CD14-positive monocyte (primary cell): ENCODE results near the gene GMFB. TPM values are rescaled to one million over a fixed set of nuclear protein-coding genes. Genes with fewer than 3 reads are reported as not detected.

Experiments
- DNase-seq, 3 donors: peaks; one replicate each; pipeline ENCODE4 v3.0.0-alpha.2; 2011 to 2022
- H2AFZ ChIP-seq: 2 replicates; pipeline ENCODE4 v1.6.0; 2012; ENCODE audit warnings: mild to moderate bottlenecking, low read depth, low read length, inconsistent platforms; ENCODE audit not compliant: insufficient read depth, poor library complexity, severe bottlenecking
- H3K27ac ChIP-seq, 2 donors: 1 replicate in 1 of 2; 2 replicates in 1 of 2; pipeline ENCODE4 v1.5.1; 2012 to 2013; ENCODE audit warnings: low read length in 2 of 2, control low read depth in 1 of 2, inconsistent platforms in 1 of 2, low read depth in 1 of 2, mild to moderate bottlenecking in 1 of 2
- H3K27me3 ChIP-seq, 2 donors: one replicate each; pipeline versions ENCODE4 v1.6.0 to v1.6.1; 2011 to 2013; ENCODE audit warnings: low read length in 2 of 2; ENCODE audit not compliant: control insufficient read depth in 2 of 2, insufficient read depth in 2 of 2
- H3K36me3 ChIP-seq, 2 donors: replicated peaks in 1 of 2; 1 replicate in 1 of 2; 2 replicates in 1 of 2; pipeline versions ENCODE4 v1.5.1 to v1.6.1; 2012 to 2013; ENCODE audit warnings: low read length in 2 of 2, control low read depth in 1 of 2, inconsistent platforms in 1 of 2, mild to moderate bottlenecking in 1 of 2; ENCODE audit not compliant: insufficient read depth in 2 of 2, control insufficient read depth in 1 of 2
- H3K4me1 ChIP-seq, 2 donors: 1 replicate in 1 of 2; 2 replicates in 1 of 2; pipeline versions ENCODE4 v1.5.1 to v1.6.1; 2012 to 2013; ENCODE audit warnings: low read length in 2 of 2, control low read depth in 1 of 2, inconsistent platforms in 1 of 2, mild to moderate bottlenecking in 1 of 2, moderate library complexity in 1 of 2; ENCODE audit not compliant: insufficient read depth in 2 of 2, control insufficient read depth in 1 of 2
- H3K4me2 ChIP-seq: replicated peaks from 2 replicates; pipeline ENCODE3; 2012; ENCODE audit warnings: low read length, moderate library complexity, mild to moderate bottlenecking; ENCODE audit not compliant: poor library complexity, severe bottlenecking; ENCODE audit errors: extremely low read depth
- H3K4me3 ChIP-seq, 3 experiments: fragments of 200-600 bp in 1 of 3; sonication (generic) in 1 of 3; replicated peaks in 1 of 3; 1 replicate in 2 of 3; 2 replicates in 1 of 3; pipeline ENCODE4 v1.5.1; 2011 to 2013; ENCODE audit warnings: low read length in 3 of 3, mild to moderate bottlenecking in 3 of 3, control low read depth in 2 of 3, low read depth in 2 of 3, inconsistent platforms in 1 of 3, moderate library complexity in 1 of 3
- H3K79me2 ChIP-seq: 2 replicates; pipeline ENCODE4 v1.6.0; 2012; ENCODE audit warnings: mild to moderate bottlenecking, control low read depth, inconsistent platforms, low read length, moderate library complexity; ENCODE audit not compliant: insufficient read depth
- H3K9ac ChIP-seq: 2 replicates; pipeline ENCODE4 v1.6.0; 2017; ENCODE audit warnings: low read length, mild to moderate bottlenecking; ENCODE audit not compliant: insufficient read depth, poor library complexity, severe bottlenecking
- H3K9me3 ChIP-seq, 2 donors: replicated peaks in 1 of 2; 1 replicate in 1 of 2; 2 replicates in 1 of 2; pipeline versions ENCODE4 v1.5.1 to v1.6.1; 2012 to 2013; ENCODE audit warnings: low read length in 2 of 2, control low read depth in 1 of 2; ENCODE audit not compliant: control insufficient read depth in 1 of 2, insufficient read depth in 1 of 2
- H4K20me1 ChIP-seq: 2 replicates; pipeline ENCODE4 v1.6.0; 2012; ENCODE audit warnings: mild to moderate bottlenecking, low read length, control low read depth, moderate library complexity; ENCODE audit not compliant: insufficient read depth
- H3K27ac Mint-ChIP-seq, 7 donors: one replicate each; pipeline ENCODE4 v1.8.0; 2020; ENCODE audit warnings: mild to moderate bottlenecking in 7 of 7, mixed read lengths in 7 of 7, moderate library complexity in 6 of 7, inconsistent platforms in 2 of 7
- H3K27me3 Mint-ChIP-seq, 3 donors: one replicate each; pipeline ENCODE4 v1.8.0; 2021 to 2022; ENCODE audit warnings: low read depth in 3 of 3, mild to moderate bottlenecking in 3 of 3, mixed read lengths in 3 of 3, moderate library complexity in 3 of 3, inconsistent platforms in 1 of 3
- H3K36me3 Mint-ChIP-seq, 2 donors: one replicate each; pipeline ENCODE4 v1.8.0; 2020; ENCODE audit warnings: mixed read lengths in 2 of 2, inconsistent platforms in 1 of 2, mild to moderate bottlenecking in 1 of 2
- H3K4me1 Mint-ChIP-seq: one replicate; pipeline ENCODE4 v1.8.0; 2020; ENCODE audit warnings: mild to moderate bottlenecking, mixed read lengths
- H3K4me3 Mint-ChIP-seq, 2 donors: one replicate each; pipeline ENCODE4 v1.8.0; 2020; ENCODE audit warnings: mild to moderate bottlenecking in 2 of 2, mixed read lengths in 2 of 2, moderate library complexity in 1 of 2
- H3K9me3 Mint-ChIP-seq, 7 donors: one replicate each; pipeline ENCODE4 v1.8.0; 2020 to 2022; ENCODE audit warnings: mixed read lengths in 7 of 7, mild to moderate bottlenecking in 6 of 7, moderate library complexity in 6 of 7, inconsistent platforms in 2 of 7
- WGBS: methylation state at CpG from one replicate; pipeline ENCODE4 v1.1.5; 2013; ENCODE audit warnings: missing lambda C conversion rate; ENCODE audit not compliant: insufficient coverage; 5-methylcytosine and 5-hydroxymethylcytosine counted together
- intact Hi-C, 2 donors: fragments of 100-400 bp; cut with micrococcal nuclease; formaldehyde crosslinking; loops; one replicate each; pipeline versions ENCODE4 v1.15.0 to v1.15.1; 2023
- polyA plus RNA-seq, 3 donors: library from polyadenylated mRNA; depleted of rRNA in 1 of 3; unstranded in 2 of 3; stranded (reverse) in 1 of 3; fragments of 300-500 nt in 2 of 3; fragments of >200 nt in 1 of 3; fragmentation: Illumina TruSeq in 2 of 3; gene quantifications; 1 replicate in 2 of 3; 2 replicates in 1 of 3; pipeline ENCODE4 v1.2.3, GENCODE V29; 2012 to 2021
- TF ChIP-seq, protein P1 (sequence below): fragments of 200-600 bp; IDR thresholded peaks from one replicate; pipeline ENCODE4 v1.8.0; 2022; ENCODE audit warnings: antibody characterized with exemption, mild to moderate bottlenecking

The GMFB gene
- polyA plus RNA-seq, 3 donors: 10.8 to 41.1 (median 26.1) TPM

DNA sequence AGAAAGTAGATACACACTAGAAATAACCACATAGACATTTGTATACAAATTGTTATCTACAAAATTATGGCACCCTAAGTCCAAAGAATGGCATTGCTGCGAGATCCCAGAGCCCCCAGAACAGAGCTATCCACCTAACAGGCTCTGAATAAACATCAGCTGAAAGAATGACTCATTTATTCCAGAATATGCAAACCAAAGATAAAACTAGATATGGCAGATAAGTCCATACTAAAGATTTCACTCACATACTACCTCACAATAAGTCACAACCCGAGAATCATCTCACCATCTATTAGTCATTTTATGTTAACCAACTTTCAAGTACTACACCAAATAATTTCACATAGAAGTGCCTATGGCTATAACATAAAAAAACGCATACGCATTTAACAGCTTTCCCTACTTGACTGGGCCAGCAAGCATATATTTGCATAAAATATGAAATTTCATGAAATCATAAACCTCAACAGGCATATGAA lies 53.2 kb downstream of the GMFB start:
- intact Hi-C loops: no loop called here
- Histone ChIP-seq H3K27me3 (no peaks in the 10 kb centered on the region), H3K9me3 (no peaks in the 10 kb centered on the region), H3K4me2 (no peak overlapping the region), H2AFZ (no peak overlapping the region), H3K4me1 (peaks cover 11 to 25% of the 10 kb centered on the region in 2 donors), H3K4me3 (no peak overlapping the region), H3K27ac (peak overlapping the region in 1 of 2 donors; percentile 40), H3K36me3 (peaks cover 27 to 40% of the 10 kb centered on the region in 2 donors), H3K9ac (no peak overlapping the region), H4K20me1 (peaks cover 46% of the 10 kb centered on the region), H3K79me2 (peaks cover 94% of the 10 kb centered on the region)
- Mint-ChIP-seq H3K4me1 (peaks cover 44% of the 10 kb centered on the region), H3K9me3 (no peaks in the 10 kb centered on the region), H3K36me3 (peaks cover 30 to 50% of the 10 kb centered on the region in 2 donors), H3K27me3 (no peaks in the 10 kb centered on the region), H3K4me3 (no peak overlapping the region), H3K27ac (peak overlapping the region in 2 of 7 donors; percentile 22 to 55)
- TF ChIP-seq, protein P1, sequence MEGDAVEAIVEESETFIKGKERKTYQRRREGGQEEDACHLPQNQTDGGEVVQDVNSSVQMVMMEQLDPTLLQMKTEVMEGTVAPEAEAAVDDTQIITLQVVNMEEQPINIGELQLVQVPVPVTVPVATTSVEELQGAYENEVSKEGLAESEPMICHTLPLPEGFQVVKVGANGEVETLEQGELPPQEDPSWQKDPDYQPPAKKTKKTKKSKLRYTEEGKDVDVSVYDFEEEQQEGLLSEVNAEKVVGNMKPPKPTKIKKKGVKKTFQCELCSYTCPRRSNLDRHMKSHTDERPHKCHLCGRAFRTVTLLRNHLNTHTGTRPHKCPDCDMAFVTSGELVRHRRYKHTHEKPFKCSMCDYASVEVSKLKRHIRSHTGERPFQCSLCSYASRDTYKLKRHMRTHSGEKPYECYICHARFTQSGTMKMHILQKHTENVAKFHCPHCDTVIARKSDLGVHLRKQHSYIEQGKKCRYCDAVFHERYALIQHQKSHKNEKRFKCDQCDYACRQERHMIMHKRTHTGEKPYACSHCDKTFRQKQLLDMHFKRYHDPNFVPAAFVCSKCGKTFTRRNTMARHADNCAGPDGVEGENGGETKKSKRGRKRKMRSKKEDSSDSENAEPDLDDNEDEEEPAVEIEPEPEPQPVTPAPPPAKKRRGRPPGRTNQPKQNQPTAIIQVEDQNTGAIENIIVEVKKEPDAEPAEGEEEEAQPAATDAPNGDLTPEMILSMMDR: no peak
- WGBS: 93% methylated on average over 2 of the region's 4 CpGs
- DNase-seq: no peak

- no peak overlapping the region for H3K27ac ChIP-seq
- peaks cover 74 to 94% of the 10 kb centered on the region in 2 donors for H3K36me3 ChIP-seq
- peaks cover 6% of the 10 kb centered on the region for H4K20me1 ChIP-seq
- H3K4me1 ChIP-seq: no peaks in the 10 kb centered on the region
- no peak overlapping the region for H3K4me2 ChIP-seq
- H3K9ac ChIP-seq: no peak overlapping the region
- no peaks in the 10 kb centered on the region for H3K27me3 ChIP-seq
- intact Hi-C loops: no loop called here
- WGBS: no CpG with 5 or more reads among the region's 2 CpGs
- H2AFZ ChIP-seq: no peak overlapping the region
- TF ChIP-seq, protein P1: no peak
- Mint-ChIP-seq H3K9me3 (peaks cover 0 to 1% (median 0%) of the 10 kb centered on the region in 7 donors), H3K4me1 (no peaks in the 10 kb centered on the region), H3K27ac (no peak overlapping the region), H3K4me3 (no peak overlapping the region), H3K27me3 (no peaks in the 10 kb centered on the region), H3K36me3 (peaks cover 70 to 72% of the 10 kb centered on the region in 2 donors)
- H3K4me3 ChIP-seq: no peak overlapping the region
- no peak for DNase-seq
- H3K9me3 ChIP-seq: no peaks in the 10 kb centered on the region
- H3K79me2 ChIP-seq: peaks cover 29% of the 10 kb centered on the region
Measured at GRCh38 chr14:54428527-54428926, 60.3 kb downstream of the GMFB start.
